NCI-H1092 treated with DMSO at 0.1 percent for 48 hours (cell line): ENCODE measurements around the gene CASTOR1.

ENCODE experiments used
- DNase-seq: peaks from one replicate; lab custom pipeline; 2025; lab: John Stamatoyannopoulos, UW

The CASTOR1 gene

GRCh38 chr22:30244066-30244465, 45.2 kb downstream of the CASTOR1 start:
- DNase-seq = no peak

DNA sequence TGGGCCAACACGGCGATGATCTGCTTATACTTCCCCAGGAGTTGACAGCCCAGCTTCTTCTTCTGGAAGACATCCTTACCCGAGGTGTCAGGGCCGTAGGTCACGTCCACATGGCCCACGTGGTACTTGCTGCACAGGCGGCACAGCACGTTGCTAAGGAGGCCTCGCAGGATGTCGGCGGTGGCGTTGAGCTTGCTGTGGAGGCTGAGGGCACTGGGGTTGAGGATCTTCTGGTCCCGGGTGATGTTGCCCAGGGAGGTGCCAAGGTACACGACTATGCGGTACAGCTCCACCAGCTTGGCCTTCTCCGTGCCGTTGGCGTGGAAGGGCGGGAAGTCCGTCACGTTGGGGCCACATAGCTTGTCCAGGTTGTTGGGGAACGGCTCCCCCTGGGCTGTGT, 45.6 kb downstream of the CASTOR1 start:
- no peak for DNase-seq

GRCh38 chr22:30241576-30242371, 47.5 kb downstream of the CASTOR1 start:
- DNase-seq = no peak

- DNase-seq = no peak
These were observed 48.5 kb downstream of the CASTOR1 start for GRCh38 chr22:30240541-30241417.

DNA sequence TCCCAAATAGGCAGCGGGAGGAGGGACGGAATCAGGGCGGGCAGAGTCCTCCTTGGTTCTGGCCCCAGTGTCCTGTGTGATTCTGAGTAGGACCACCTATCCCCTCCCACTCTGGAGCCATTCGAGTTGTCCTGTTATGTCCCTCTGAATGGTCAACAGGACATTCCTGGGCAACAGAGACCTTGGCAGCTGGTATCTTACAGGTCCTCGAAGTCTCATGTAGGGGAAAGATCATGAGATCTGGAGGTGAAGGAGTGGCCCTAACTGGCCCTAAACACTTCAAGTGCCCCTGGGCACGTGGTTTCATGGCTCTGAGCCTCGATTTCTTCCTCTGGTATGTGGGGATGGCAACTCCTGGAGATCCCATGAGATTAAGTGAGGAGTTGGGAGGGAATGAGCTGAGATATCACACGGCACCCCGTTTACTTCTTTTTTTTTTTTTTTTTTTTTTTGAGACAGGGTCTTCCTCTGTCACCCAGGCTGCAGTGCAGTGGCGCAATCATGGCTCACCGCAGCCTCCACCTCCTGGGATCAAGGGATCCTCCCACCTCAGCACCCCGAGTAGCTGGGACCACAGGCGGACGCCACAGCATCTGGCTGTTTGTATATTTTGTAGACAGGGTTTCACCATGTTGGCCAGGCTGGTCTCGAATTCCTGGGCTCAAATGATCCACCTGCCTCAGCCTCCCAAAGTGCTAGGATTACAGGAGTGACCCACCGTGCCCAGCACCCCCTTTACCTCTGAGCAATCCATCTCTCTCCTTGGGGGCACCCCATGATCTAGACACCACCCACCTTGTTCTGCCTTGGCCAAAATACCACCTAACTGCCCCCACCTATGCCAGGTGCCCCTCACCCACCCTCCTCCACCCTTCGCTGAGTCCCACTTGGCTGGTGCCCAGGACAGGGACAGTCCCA, 49.6 kb downstream of the CASTOR1 start:
- no peak for DNase-seq

- DNase-seq = no peak
These were observed 50.4 kb downstream of the CASTOR1 start for GRCh38 chr22:30238661-30239487.

DNA sequence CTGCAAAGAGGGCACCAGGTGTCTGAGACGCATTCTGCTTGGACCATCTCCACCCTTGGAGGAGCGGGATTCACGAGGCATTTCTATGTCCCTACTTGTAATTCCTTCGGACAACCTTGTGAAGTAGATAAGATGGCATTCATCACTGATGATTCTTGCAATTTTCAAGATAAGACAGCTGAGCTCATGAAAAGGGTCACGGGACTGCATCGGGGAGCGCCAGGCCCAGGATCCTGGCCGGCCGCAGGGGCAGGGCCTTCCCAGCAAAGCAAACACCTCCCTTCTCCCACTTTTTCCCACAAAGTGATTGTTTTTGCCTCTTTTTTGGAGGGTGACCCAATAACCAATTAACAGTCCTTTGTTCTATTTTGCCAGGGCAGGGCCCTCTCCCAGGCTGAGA, 51.2 kb downstream of the CASTOR1 start:
- DNase-seq = no peak

DNA sequence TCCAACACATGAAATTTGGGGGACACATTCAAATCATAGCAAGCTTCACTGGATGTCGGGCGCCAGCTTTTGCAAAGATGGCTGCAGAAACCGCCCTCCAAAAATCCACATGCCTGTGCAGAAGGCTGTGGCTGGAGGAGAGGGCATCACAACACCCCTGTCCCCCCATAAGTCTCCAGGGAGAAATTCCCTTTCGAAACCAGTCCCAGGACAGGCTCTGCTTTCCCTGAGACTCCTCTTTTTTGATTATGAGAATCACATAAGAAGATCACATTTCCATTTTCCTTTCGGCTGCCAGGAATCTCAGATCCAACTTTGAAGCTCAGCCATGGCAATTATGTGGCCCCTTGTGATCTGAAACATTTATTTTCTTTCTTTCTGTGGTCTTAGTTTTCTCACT, 52.4 kb downstream of the CASTOR1 start:
- no peak for DNase-seq

DNA sequence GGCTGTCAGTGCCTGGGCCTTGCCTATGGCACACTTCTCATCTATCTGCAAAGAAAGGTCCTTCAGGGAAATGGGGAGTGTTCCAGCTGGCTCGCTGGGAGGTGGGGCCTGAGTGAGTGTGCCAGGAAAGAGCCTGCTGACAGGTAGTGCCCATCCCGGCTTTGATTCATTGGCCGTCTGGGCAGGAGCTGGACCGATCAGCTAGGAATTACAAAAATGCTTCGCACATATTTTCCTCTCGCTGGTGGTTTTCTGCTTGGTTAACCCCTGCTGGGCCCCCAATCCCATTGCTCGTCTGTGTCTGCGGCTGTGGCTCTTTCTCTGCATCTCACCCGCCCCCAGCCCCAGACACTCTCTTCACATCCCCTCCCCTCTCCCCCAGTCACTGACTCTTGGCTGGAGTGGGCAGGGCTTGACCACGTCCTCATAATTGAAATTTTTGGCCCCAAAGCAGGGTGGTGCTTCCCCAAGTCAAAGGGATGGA, 53.6 kb downstream of the CASTOR1 start:
- no peak for DNase-seq
